Ishikawa (cell line): Measurements from ENCODE around the gene IFRD2.

ENCODE experiments used
- EP300 ChIP-seq: IDR thresholded peaks from 2 replicates; pipeline ENCODE4 v1.6.1; 2012; ENCODE audit warnings: borderline replicate concordance
- REST ChIP-seq: IDR thresholded peaks from 2 replicates; pipeline ENCODE4 v1.6.1; 2012; ENCODE audit warnings: low read depth, mild to moderate bottlenecking
- TEAD4 ChIP-seq: IDR thresholded peaks from 2 replicates; pipeline ENCODE4 v1.6.1; 2012

- peak; percentile 27; the same call in 1 of the 2 replicates for TF ChIP-seq TEAD4
- TF ChIP-seq EP300, result no peak; the same call in none of the 2 replicates
- no peak for TF ChIP-seq REST
These were observed 24.5 kb upstream of the IFRD2 start for GRCh38 chr3:50316657-50317242.
